ENCODE results near the gene SYNE2.

Gene SYNE2

DNA sequence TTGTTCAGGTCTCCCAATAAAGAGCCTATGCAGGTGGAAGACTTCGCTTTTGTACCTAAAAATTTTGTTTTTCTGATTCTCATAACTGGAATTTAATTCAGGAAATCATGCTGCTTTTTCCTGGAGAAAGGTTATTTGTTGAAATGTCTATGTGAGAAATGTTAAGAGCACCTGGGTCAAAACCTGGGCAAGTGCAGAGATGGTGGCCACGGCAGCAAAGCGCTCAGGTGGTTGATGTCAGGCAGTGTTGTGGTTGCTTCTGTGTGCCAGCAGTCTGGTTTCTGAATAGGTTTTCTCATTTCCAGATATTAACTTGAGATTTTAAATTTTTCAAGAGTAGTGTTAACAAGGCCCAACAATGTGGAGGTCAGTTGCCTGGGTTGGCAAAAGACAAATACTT is 345.2 kb downstream of the SYNE2 start:
- TF ChIP-seq, protein P1, sequence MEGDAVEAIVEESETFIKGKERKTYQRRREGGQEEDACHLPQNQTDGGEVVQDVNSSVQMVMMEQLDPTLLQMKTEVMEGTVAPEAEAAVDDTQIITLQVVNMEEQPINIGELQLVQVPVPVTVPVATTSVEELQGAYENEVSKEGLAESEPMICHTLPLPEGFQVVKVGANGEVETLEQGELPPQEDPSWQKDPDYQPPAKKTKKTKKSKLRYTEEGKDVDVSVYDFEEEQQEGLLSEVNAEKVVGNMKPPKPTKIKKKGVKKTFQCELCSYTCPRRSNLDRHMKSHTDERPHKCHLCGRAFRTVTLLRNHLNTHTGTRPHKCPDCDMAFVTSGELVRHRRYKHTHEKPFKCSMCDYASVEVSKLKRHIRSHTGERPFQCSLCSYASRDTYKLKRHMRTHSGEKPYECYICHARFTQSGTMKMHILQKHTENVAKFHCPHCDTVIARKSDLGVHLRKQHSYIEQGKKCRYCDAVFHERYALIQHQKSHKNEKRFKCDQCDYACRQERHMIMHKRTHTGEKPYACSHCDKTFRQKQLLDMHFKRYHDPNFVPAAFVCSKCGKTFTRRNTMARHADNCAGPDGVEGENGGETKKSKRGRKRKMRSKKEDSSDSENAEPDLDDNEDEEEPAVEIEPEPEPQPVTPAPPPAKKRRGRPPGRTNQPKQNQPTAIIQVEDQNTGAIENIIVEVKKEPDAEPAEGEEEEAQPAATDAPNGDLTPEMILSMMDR (IDR thresholded peaks at IDR 0.05; ENCODE audit: insufficient read depth, low read depth, low read length, missing control alignments) = no peak
- no peak overlapping the region for H3K4me3 ChIP-seq (ENCODE audit: low read length)

DNA sequence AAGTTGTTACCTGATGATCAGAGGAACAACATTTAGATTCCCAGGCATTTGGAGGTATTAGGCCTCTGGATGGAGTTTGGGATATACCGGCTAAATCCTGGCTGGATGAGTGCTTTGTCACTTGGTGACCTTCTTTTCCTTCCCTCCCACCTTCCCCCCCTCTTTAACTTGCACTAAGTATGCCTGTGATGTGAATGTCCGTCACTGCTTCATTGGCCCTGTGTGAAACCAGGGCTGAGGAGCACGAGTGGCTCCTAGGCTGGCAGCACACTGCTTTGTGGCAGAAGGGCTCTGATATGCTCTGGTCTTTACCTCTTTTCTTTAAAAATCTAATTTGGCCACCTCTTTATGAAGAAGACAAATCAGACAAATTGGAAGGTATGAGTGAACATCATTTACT is 345.7 kb downstream of the SYNE2 start:
- no peak for DNase-seq (ENCODE audit: low read depth)
- H3K4me3 ChIP-seq (ENCODE audit: low read length) = no peak overlapping the region
- TF ChIP-seq, protein P1 (IDR thresholded peaks at IDR 0.05; ENCODE audit: insufficient read depth, low read depth, low read length, missing control alignments) = no peak

More for the DNA sequence above, 345.2 kb downstream of the SYNE2 start:
- DNase-seq (ENCODE audit: low read depth) = no peak

DNA sequence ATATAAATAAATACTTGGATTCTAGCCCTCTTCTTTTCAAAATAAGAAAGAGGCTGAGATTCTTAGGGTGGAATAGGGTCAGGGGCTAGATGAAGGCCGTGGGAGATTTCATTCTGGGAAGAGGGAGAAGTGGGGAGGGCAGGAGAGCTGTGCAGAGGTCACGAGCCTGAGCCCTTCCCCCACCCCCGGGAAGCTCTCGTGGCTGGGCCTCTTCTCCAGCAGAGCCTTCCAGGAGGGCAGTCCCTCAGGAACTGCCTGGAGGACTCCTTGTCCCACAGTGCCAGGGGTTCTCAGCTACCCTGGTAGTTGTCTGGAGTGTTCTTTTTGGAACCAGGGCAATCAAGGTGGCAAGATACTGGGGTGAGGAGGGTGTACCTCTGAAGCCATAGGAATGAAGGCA is 347.4 kb downstream of the SYNE2 start:
- TF ChIP-seq, protein P1 (IDR thresholded peaks at IDR 0.05; ENCODE audit: insufficient read depth, low read depth, low read length, missing control alignments) = no peak
- no peak for DNase-seq (ENCODE audit: low read depth)
- no peak overlapping the region for H3K4me3 ChIP-seq (ENCODE audit: low read length)

DNA sequence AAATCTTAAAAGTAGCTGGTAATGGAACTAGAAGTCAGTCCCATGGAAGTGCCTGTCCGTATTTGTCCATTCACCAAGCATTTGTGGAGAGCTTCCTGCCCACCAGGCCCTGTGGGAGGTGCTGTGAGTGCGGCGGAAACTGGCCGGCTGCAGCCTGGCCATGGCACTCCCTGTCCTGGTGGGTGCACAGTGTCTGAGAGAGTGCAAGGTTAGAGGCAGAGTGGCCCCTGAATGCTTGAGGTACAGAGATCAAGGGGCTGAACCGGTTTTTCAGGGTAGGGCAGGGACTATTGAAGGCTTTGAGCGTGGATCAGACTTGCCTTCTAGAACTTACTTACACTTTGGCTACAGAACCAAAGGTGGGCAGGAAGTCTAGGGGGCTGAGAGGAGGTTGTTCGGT is 348.5 kb downstream of the SYNE2 start:
- H3K4me3 ChIP-seq (ENCODE audit: low read length) = no peak overlapping the region
- peak; percentile 36 for DNase-seq (ENCODE audit: low read depth)
- TF ChIP-seq, protein P1 (IDR thresholded peaks at IDR 0.05; ENCODE audit: insufficient read depth, low read depth, low read length, missing control alignments) = no peak

DNA sequence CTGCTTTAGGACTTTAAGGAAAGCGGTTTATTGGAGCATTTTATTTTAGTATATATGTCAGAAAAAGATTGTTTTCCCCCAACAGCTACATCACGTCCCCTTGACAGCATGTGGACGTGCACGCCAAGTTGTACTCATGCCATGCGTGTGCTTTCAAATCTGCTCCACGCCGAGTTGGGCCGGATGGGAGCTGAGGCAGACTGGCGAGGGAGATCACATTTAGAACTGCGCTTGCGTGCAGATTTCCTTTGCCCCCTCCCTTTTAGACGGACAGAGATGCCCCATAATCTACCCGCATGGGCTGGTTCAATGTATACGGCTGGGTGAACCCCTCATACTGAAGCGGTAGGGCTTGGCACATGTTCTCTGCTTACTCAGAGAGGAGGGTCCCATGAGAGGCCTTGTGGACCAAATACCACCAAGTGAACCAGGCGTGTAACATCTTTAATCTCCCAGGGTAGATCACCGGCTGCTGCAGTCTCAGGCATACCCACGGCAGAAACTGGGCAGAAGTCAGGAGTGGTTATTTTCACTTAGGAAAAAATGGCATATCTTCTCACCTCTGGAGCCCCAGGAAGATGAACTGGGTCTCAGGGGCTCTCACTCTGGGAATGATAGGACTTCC is 349.2 kb downstream of the SYNE2 start:
- DNase-seq (ENCODE audit: low read depth) = no peak
- TF ChIP-seq, protein P1 (IDR thresholded peaks at IDR 0.05; ENCODE audit: insufficient read depth, low read depth, low read length, missing control alignments) = no peak
- no peak overlapping the region for H3K4me3 ChIP-seq (ENCODE audit: low read length)

DNA sequence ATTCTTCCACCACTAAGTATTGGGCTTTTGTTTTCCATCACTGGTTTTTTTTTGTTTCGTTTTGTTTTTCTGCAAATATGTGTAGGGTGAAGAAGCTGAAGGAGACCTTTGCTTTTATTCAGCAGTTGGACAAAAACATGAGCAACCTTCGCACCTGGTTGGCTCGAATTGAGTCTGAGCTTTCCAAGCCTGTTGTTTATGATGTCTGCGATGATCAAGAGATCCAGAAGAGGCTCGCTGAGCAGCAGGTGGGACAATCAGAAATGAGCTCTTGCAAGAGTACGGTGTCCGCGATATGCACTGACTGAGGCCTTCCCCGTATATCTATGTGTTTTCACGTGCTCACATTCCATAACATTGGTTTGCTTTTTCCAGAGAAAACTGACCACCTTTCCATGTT is 349.9 kb downstream of the SYNE2 start:
- H3K4me3 ChIP-seq (ENCODE audit: low read length) = no peak overlapping the region
- DNase-seq (ENCODE audit: low read depth) = no peak
- TF ChIP-seq, protein P1 (IDR thresholded peaks at IDR 0.05; ENCODE audit: insufficient read depth, low read depth, low read length, missing control alignments) = no peak

DNA sequence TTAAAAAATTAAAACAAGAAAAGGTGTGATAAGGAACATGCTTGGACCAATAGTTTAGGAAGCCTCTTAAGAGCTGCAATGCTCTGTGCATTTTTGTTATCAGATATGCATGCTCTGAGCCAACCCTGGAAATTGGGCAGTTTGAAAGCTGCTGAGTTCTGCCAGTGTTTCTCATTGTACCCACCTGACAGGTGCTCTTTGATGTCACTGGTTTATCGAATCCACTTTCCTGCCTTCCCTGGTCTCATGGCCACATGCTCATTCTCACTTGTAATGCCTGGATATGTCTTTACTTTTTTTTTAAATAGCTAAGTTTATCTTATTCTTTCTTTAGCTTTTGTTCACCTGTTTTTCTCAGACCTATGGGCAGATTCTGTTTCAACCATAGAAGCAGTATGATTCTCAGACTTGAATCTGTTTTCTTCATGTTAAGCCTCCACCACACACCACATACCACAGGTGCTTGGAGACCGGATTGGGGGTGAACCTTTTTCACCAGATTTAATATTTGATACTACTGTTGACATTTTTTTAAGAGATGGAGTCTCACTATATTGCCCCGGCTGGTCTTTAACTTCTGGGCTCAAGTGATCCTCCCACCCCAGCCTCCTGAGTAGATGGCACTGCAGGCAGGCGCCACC is 350.7 kb downstream of the SYNE2 start:
- TF ChIP-seq, protein P1 (IDR thresholded peaks at IDR 0.05; ENCODE audit: insufficient read depth, low read depth, low read length, missing control alignments) = no peak
- no peak for DNase-seq (ENCODE audit: low read depth)
- H3K4me3 ChIP-seq (ENCODE audit: low read length) = no peak overlapping the region

Data from epithelial cell of esophagus (primary cell).